Germinal center (tissue), 1 donor: Measurements from ENCODE around the gene RFX7.
"Not testable (repeated sequence)": the region's sequence is repeated elsewhere in the genome, so short reads cannot be mapped to it uniquely, and the experiment has no call there.

Experiments
- DNase-seq: peaks from one replicate; pipeline ENCODE4 v3.0.0; 2012; ENCODE audit warnings: mixed read lengths, low spot score

The RFX7 gene

DNA sequence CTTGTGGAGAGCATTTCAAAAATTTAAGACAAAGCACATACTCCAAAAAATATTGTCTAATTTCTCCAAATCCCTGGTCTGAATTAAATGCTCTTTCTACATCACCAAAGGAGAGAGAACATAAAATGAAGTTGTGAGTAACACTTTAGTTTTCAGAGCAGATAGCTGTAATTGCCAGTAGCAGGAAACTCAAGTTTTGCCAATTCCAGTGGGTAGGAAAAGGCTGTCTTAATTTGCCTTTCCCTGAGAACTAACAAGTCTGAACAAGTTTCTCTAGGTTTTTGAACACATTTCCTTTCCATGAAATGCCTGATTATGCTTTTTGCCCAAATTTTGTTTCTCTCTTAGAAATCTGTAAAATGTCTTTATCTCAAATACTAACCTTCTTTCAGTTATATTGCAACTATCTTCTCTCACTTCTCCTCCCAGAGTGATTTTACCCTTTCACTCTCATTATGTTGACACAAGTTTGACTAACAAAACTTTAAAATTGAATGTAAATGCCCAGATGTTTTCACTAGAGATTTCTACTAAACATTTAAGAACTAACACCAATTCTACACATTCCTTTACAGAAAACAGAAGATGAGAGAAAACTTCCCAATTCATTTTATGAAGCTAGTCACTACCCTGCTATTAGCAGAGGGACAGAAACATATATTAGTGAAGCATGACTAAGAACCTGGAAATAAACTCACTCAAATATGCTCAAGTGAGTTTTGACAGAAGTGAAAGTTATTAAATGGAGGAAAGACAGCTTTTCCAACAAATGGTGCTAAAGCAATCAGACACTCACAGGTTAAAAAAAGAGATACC lies 38.4 kb downstream of the RFX7 start:
- DNase-seq = no peak

DNA sequence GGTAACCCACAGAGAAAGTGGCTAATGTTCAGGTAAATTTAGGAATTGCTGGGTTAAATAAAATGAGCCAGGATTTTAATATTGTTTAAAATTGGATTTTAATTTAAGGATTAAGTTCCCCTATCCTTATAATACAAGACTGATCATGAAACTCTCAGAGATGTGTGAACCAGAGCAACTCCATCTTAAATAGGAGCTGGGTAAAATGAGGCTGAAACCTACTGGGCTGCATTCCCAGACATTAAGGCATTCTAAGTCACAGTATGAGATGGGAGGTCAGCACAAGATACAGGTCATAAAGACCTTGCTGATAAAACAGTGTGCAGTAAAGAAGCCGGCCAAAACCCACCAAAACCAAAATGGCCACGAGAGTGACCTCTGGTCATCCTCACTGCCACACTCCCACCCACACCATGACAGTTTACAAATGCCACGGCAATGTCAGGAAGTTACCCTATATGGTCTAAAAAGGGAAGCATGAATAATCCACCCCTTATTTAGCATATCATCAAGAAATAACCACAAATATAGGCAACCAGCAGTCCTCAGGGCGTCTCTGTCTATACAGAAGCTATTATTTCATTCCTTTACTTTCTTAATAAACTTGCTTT lies 40.3 kb downstream of the RFX7 start:
- not testable (repeated sequence) for DNase-seq

DNA sequence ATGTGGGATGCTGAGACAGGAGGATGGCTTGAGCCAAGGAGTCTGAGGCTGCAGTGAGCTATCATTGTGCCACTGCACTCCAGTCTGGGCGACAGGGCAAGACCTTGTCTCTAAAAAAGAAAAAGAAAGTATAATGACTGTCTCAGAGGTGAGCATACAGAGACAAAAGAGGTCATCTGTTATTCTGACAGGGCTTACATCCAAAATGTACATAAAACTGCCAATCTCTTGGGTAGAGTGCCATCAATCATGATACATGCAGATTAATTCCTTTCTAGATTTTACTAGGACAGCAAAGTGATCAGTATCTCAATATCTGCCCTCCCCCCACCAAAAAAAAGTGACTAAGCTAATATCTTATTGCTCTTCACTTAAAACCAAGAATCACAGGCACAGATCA lies 41.0 kb downstream of the RFX7 start:
- no peak for DNase-seq

DNA sequence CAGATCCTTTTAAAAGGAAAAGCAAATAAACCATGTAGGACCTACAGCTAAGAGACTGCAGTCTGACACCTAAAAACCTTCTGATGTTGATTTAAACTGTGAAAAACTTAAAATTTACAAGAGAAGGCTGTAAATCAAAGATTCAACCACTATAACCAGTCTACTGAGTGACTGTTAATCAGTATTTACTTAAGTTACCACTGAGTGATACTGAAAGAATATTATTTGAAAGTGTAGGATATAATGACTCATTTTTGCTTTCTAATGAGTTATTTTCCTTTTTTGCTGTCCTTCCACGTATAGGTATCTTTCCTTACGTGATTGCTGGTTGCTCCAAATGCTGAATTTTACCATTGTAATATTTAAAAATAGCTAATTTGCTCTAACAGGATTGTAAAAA lies 44.6 kb downstream of the RFX7 start:
- DNase-seq = no peak

GRCh38 chr15:56194035-56194434 lies 49.6 kb downstream of the RFX7 start:
- no peak for DNase-seq

DNA sequence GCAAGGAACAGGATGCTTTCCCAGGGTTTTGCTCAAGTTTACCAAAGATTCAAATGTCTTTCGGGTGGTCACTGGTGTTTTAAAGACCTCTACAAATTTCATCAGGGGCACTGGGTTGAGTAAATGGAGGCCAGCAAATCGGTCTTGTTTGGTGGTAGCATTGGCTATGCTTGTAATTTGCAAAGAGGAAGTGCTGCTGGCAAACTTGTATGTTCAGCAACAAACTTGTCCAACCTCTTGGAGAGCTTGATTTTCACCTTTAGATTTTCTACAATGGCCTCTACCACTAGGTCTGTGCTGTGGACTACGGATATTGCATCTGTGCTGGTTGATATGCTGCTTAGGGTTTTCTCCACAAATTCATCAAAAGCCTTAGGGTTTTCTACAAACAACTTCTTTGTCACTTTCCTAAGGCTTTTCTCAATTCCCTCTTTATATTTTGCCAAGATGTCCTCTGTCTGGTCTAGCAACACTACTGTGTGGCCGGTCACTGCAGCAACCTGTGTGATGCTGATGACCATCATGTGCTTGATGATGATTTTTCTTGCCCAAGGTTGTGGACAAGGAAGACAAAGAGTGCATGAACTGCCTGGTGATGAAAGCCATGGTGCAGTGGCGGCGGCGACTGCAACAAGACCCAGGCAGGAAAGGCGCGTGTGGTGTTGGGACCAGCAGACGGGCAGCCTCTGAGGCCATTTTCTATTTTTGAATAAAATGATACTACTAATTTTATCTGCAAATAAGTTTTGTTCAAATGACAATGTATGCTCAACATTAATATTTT lies 50.8 kb downstream of the RFX7 start:
- DNase-seq = no peak

GRCh38 chr15:56187665-56188064 lies 56.0 kb downstream of the RFX7 start:
- DNase-seq = no peak

DNA sequence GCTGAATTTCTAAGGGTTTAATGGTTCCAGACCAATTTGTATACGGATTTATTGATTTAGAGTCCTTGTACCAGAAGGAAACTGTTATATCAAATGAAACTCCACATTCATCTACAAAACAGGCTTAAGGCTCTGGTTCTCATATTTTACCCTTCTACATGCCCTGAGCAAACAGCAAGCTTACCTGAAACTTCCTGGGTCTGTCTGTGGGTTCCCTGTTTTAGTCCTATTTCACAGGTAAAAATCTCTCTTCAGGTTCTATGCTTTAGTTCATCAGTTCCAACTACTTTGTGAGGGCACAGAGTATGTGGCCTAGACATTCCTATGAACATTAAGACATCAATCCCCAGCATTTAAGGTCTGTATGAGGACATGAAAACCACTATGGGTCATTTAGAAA lies 57.7 kb downstream of the RFX7 start:
- no peak for DNase-seq

DNA sequence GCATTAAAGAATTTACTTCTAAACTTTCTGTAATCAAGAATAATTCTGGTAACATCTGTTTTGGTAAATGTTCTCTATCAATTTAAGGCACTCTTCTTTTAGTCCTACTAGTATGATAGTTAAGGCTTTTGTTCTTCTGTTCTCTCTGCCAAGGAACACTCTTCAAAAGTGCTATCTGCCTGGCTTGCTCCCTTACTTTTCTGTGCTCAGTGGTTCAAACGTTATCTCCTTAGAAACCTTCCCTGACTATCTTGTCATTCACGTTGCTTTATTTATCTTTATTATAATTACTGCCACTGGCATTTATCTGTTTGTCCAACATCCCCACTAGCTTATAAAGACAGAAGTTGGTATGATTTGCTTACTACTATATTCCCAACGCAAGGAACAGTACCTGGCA lies 59.2 kb downstream of the RFX7 start:
- no peak for DNase-seq

DNA sequence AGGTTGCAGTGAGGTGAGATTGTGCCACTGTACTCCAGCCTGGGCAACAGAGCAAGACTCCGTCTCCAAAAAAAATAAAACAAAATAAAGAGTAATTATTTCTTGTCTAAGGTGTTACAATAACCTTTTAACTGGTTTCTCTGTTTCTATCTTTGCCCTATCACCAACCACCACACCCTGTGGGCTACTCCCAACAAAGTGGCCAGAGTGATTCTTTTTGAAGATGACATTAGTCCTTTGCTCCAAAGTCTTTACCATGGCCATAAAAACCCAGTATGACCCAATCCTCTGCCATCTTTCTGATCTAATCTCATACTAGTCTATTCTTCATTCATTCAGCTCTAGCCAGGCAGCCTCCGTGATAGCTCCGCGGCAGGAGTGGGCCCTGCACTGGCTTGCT lies 62.8 kb downstream of the RFX7 start:
- DNase-seq = no peak

GRCh38 chr15:56176996-56177395 lies 66.7 kb downstream of the RFX7 start:
- no peak for DNase-seq

DNA sequence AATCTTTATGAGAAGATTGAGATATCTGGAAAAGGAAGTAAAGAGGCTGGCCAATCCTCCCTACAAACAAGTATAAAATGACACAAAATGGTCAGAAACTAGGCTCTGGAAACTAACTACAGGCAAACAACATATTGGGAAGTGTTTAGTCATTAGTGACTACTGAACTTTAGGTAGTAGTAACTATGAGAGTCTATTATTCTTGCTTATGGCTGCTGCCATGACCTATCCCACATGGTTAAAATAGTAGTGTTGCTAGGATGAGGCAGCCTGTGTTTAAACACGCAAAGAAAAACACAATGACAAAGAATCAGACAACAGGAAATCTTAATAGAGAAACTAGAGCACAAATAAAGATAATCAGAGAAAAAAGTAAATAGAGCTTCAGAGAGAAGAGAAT lies 67.9 kb downstream of the RFX7 start:
- DNase-seq = no peak

GRCh38 chr15:56174649-56175048 lies 69.0 kb downstream of the RFX7 start:
- DNase-seq = no peak

DNA sequence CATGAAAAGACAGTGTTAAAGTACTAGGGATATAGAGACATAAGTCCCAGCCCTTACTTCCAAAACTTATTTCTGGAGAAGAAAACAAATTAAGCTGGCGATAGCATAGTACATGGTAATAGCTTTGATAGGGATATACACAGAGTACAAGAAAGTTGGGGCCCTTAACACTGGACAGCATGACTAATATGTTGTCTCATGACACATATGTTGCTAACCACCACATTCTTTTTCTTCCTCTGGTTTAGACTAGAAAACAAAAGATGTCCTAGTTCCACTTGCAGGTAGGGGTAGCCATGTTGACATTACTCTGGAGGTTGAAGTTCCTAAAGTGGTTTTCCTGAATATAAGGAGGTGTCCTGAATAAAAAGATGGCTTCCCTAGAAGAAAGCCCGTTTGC lies 75.3 kb downstream of the RFX7 start:
- DNase-seq = no peak

GRCh38 chr15:56165234-56165633 lies 78.4 kb downstream of the RFX7 start:
- DNase-seq = no peak

DNA sequence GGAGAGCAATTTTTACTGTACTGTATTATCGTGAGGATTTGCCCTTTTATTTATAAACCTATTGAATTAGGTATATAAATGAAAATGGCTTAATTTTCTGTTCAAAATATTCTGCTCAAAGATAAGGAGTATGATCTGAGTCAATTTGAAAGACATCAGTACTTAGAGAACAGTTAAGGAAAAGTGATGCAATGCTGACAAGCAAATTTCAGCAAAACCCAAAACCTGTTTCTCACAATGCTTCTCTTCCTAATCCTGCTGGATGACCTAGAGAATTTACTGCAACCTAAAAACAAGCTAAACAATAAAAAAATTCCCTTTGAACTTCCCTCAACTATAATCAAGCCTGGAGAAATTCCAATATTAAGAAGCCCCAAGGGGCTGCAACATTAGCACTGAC lies 82.7 kb downstream of the RFX7 start:
- no peak for DNase-seq

GRCh38 chr15:56156877-56157276 lies 86.8 kb downstream of the RFX7 start:
- DNase-seq = no peak

GRCh38 chr15:56155278-56155677 lies 88.4 kb downstream of the RFX7 start:
- not testable (repeated sequence) for DNase-seq

- not testable (repeated sequence) for DNase-seq
These were observed 88.9 kb downstream of the RFX7 start for GRCh38 chr15:56154768-56155167.

DNA sequence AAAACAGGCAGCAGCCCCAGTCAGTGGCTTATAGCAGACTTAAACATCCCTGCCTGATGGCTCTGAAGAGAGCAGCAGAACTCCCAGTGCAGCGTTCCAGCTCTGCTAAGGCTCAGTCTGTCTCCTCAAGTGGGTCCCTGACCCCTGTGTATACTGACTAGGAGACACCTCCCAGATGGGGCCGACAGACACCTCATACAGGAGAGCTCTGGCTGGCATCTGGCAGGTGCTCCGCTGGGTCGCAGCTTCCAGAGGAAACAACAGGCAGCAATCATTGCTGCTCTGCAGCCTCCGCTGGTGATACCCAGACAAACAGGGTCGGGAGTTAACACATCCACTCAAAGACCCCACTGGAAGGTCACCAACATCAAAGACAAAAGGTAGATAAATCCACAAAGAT lies 93.5 kb downstream of the RFX7 start:
- no peak for DNase-seq

DNA sequence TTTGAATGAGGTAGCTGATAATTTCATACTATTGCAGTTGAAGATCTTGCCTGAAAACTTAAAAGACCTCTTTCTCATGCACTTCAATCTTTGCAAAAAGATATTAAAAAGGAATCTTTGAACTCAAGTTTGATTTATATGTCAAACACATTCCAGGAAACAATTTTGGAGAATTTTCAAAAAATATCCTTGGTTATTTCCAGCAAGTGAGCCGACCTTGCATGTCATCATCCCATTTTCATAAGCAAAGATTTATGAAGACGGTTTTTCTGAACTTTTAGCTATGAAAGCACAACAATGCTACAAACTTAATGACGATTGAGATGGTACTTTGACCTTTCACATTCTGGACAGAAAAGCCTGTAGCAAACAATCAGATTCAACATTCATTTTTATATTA lies 95.6 kb downstream of the RFX7 start:
- no peak for DNase-seq

GRCh38 chr15:56146756-56147155 lies 96.9 kb downstream of the RFX7 start:
- DNase-seq = no peak

GRCh38 chr15:56128081-56128480 lies 115.6 kb downstream of the RFX7 start:
- no peak for DNase-seq
